ENCODE results near the gene STMP1. TPM values are rescaled to one million over a fixed set of nuclear protein-coding genes. Genes with fewer than 3 reads are reported as not detected.

STMP1 gene
- total RNA-seq, 1 donor from 2014 or later = 13.5 TPM

- no peaks in the 10 kb centered on the region for H3K27me3 ChIP-seq
- intact Hi-C loops (cut with DNase I) = loop anchor here (10.0 kb wide), 1 partner anchor 371 kb away; no protein-coding TSS in a partner anchor
- no peaks in the 10 kb centered on the region for H3K9me3 ChIP-seq
- H3K27ac ChIP-seq = no peak overlapping the region
- H3K4me3 ChIP-seq = no peak overlapping the region
- TF ChIP-seq POLR2AphosphoS5 (IDR thresholded peaks at IDR 0.05; ENCODE audit: insufficient read depth in 1 of 2, low read depth in 1 of 2) (no peak), CTCF (IDR thresholded peaks at IDR 0.05) (peak in 2 of 3 experiments; percentile 47 to 54)
- DNase-seq (ENCODE audit: extremely low spot score in 2 of 2) = no peak
- no peaks in the 10 kb centered on the region for H3K4me1 ChIP-seq
- H3K36me3 ChIP-seq = peaks cover 0 to 51% of the 10 kb centered on the region in 2 donors
Measured at GRCh38 chr7:135645296-135645904, 16.9 kb upstream of the STMP1 start.

- no peaks in the 10 kb centered on the region for H3K9me3 ChIP-seq
- TF ChIP-seq CTCF (IDR thresholded peaks at IDR 0.05) (no peak), POLR2A (IDR thresholded peaks at IDR 0.05) (no peak), POLR2AphosphoS5 (IDR thresholded peaks at IDR 0.05; ENCODE audit: insufficient read depth in 1 of 2, low read depth in 1 of 2) (no peak)
- H3K27ac ChIP-seq = no peak overlapping the region
- no peaks in the 10 kb centered on the region for H3K27me3 ChIP-seq
- no peak for DNase-seq (ENCODE audit: extremely low spot score in 2 of 2)
- no peaks in the 10 kb centered on the region for H3K4me1 ChIP-seq
- no peak overlapping the region for H3K4me3 ChIP-seq
- H3K36me3 ChIP-seq = peaks cover 0 to 35% of the 10 kb centered on the region in 2 donors
- intact Hi-C loops (cut with DNase I) = loop anchor here (10.0 kb wide), 1 partner anchor 373 kb away; no protein-coding TSS in a partner anchor
Measured at GRCh38 chr7:135647755-135648154, 14.6 kb upstream of the STMP1 start.

- TF ChIP-seq POLR2A (IDR thresholded peaks at IDR 0.05) = no peak
- no peak for TF ChIP-seq POLR2AphosphoS5 (IDR thresholded peaks at IDR 0.05; ENCODE audit: insufficient read depth in 1 of 2, low read depth in 1 of 2)
- TF ChIP-seq CTCF (IDR thresholded peaks at IDR 0.05) = no peak
- peaks cover 0 to 32% of the 10 kb centered on the region in 2 donors for H3K36me3 ChIP-seq
- intact Hi-C loops (cut with DNase I) = loop anchor here (10.0 kb wide), 1 partner anchor 373 kb away; no protein-coding TSS in a partner anchor
- no peak overlapping the region for H3K4me3 ChIP-seq
- H3K4me1 ChIP-seq = no peaks in the 10 kb centered on the region
- no peaks in the 10 kb centered on the region for H3K27me3 ChIP-seq
- no peaks in the 10 kb centered on the region for H3K9me3 ChIP-seq
- no peak for DNase-seq (ENCODE audit: extremely low spot score in 2 of 2)
- no peak overlapping the region for H3K27ac ChIP-seq
Measured at GRCh38 chr7:135648235-135648634, 14.1 kb upstream of the STMP1 start.

DNA sequence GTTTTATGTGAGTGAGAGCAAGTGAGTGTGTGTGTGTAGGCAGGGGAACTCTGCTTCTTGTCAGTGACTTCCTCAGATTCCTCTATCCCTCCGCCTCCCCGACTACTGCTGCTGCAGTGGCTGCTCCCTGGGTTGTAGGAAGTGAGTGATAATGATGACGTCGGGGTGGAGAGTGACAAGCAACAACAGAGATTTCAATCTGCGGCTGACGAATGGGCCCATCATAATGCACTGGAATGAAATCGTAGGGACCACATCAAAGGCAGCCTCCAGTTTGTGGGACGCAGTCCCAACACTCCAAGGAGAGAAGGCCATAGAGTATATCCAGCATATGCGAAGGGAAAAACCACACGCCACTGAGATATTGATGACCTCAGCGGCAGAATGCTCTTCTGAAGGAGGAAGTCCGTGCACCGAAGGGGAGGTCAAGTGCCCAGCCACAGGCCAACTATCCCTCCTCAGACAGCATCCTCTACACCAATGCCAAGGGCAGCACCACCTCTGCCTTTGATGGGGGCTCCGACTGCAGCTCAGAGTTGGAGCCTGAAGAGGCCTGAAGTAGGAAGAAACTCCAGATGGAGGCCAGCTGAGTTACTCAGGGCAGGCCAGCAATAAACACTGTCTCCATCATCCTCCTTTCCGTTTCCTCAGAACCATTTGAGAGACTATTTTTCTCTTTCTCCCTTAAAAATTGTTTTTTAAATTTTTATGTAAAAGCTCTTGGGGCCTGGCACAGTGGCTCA lies 11.3 kb upstream of the STMP1 start:
- intact Hi-C loops (cut with DNase I) = no loop called here
- no peak for DNase-seq (ENCODE audit: extremely low spot score in 2 of 2)
- Histone ChIP-seq H3K4me3 (no peak overlapping the region), H3K9me3 (no peaks in the 10 kb centered on the region), H3K27me3 (no peaks in the 10 kb centered on the region), H3K36me3 (peaks cover 0 to 20% of the 10 kb centered on the region in 2 donors), H3K27ac (no peak overlapping the region), H3K4me1 (no peaks in the 10 kb centered on the region)
- TF ChIP-seq POLR2AphosphoS5 (IDR thresholded peaks at IDR 0.05; ENCODE audit: insufficient read depth in 1 of 2, low read depth in 1 of 2) (no peak), POLR2A (IDR thresholded peaks at IDR 0.05) (no peak), CTCF (IDR thresholded peaks at IDR 0.05) (no peak)

Data from vagina (tissue), 2 donors.